Measurements from ENCODE around the gene ZNF74. TPM values are rescaled to one million over a fixed set of nuclear protein-coding genes. Genes with fewer than 3 reads are reported as not detected.

The ZNF74 gene
- total RNA-seq, 1 donor from 2014 or later: 26.4 TPM

GRCh38 chr22:20433686-20434241 lies 39.8 kb downstream of the ZNF74 start:
- no peak for DNase-seq (ENCODE audit: low read depth)
- H3K4me3 ChIP-seq (ENCODE audit: low read depth, low read length): no peak overlapping the region
- TF ChIP-seq CTCF (conservative IDR thresholded peaks at IDR 0.05; ENCODE audit: low read depth, low read length): no peak

- no peak for DNase-seq (ENCODE audit: low read depth)
- H3K4me3 ChIP-seq (ENCODE audit: low read depth, low read length): no peak overlapping the region
- TF ChIP-seq CTCF (conservative IDR thresholded peaks at IDR 0.05; ENCODE audit: low read depth, low read length): no peak
Observed at GRCh38 chr22:20434264-20434751, 40.4 kb downstream of the ZNF74 start.

- no peak overlapping the region for H3K4me3 ChIP-seq (ENCODE audit: low read depth, low read length)
- DNase-seq (ENCODE audit: low read depth): no peak
- TF ChIP-seq CTCF (conservative IDR thresholded peaks at IDR 0.05; ENCODE audit: low read depth, low read length): no peak
Observed at GRCh38 chr22:20434773-20435172, 40.8 kb downstream of the ZNF74 start.

GRCh38 chr22:20435436-20436306 lies 41.7 kb downstream of the ZNF74 start:
- DNase-seq (ENCODE audit: low read depth): no peak
- TF ChIP-seq CTCF (conservative IDR thresholded peaks at IDR 0.05; ENCODE audit: low read depth, low read length): no peak
- H3K4me3 ChIP-seq (ENCODE audit: low read depth, low read length): peak overlapping the region; percentile 44

- no peak for DNase-seq (ENCODE audit: low read depth)
- TF ChIP-seq CTCF (conservative IDR thresholded peaks at IDR 0.05; ENCODE audit: low read depth, low read length): no peak
- H3K4me3 ChIP-seq (ENCODE audit: low read depth, low read length): peak overlapping the region; percentile 44
Observed at GRCh38 chr22:20436307-20436767, 42.4 kb downstream of the ZNF74 start.

- H3K4me3 ChIP-seq (ENCODE audit: low read depth, low read length): peak overlapping the region; percentile 44
- no peak for TF ChIP-seq CTCF (conservative IDR thresholded peaks at IDR 0.05; ENCODE audit: low read depth, low read length)
- no peak for DNase-seq (ENCODE audit: low read depth)
Observed at GRCh38 chr22:20436768-20437612, 43.0 kb downstream of the ZNF74 start.

Measured in epithelial cell of proximal tubule (primary cell).